KOPT-K1 (cell line): ENCODE measurements around the gene SLCO3A1.

Source experiments
- H3K27ac ChIP-seq: fragments of 200-600 bp; sonication (generic); 2 replicates; pipeline ENCODE4 v1.5.1; 2016; ENCODE audit warnings: antibody characterized with exemption, mild to moderate bottlenecking, low read depth, low read length; ENCODE audit not compliant: poor library complexity, severe bottlenecking
- H3K36me3 ChIP-seq: fragments of 200-600 bp; sonication (generic); 2 replicates; pipeline ENCODE4 v1.5.1; 2017; ENCODE audit warnings: antibody characterized with exemption, mild to moderate bottlenecking, low read length, moderate library complexity; ENCODE audit not compliant: insufficient read depth
- H3K9me3 ChIP-seq: fragments of 200-600 bp; sonication (generic); 2 replicates; pipeline ENCODE4 v1.5.1; 2017; ENCODE audit warnings: antibody characterized with exemption, low read length, mild to moderate bottlenecking; ENCODE audit not compliant: insufficient read depth, poor library complexity, severe bottlenecking

SLCO3A1 gene

DNA sequence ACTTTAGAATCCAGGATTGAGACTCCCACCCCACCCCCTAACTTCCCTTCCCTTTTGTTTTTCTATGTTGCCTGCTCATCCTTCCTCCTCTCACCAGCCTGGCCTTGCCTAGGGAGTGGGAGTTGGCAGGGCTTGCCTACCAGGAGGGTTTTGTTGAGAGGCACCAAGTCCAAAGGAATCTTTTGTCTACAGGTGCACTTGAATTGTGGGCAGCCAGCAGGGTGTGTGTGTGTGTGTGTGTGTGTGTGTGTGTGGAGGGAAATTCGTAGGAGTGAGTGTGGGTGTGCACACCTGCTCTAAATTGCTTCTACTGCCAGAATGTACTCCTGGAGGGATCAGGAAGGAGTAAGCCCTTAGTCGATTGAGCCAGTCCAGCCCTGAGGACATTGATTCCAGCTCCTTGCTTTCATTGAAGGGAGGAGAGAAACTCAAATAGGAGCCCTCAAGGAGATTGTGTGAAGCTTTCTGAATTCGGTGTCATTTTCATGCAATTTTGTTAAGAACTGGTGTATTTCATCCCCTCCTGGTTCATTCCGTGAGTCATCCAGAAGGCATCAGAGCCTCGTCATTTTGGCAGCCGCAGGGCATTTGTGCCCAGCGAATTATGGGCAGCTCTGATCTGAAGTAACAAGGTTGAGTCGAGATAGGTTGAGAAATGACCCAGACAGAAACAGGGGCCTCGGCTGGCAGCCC lies 112.1 kb downstream of the SLCO3A1 start:
- Histone ChIP-seq H3K36me3 (no peaks in the 10 kb centered on the region), H3K27ac (no peak overlapping the region), H3K9me3 (no peaks in the 10 kb centered on the region)

DNA sequence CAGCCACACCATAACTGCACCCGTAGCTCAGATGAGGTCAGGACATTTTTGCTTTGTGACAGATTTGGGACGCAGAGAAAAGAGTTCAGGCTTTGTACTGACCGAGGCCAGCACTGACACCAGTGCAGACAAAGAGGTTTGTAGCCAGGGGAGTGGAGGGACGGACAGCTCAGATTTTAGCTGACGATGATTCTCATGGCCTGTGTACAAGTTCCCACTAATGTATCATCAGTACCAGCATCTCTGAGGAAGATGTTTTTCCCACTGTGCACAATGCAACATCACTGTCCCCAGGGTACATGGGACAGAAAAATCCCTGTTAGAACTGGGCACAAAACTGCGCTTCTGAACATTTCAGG lies 112.7 kb downstream of the SLCO3A1 start:
- H3K27ac ChIP-seq: no peak overlapping the region
- H3K9me3 ChIP-seq: no peaks in the 10 kb centered on the region
- no peaks in the 10 kb centered on the region for H3K36me3 ChIP-seq

DNA sequence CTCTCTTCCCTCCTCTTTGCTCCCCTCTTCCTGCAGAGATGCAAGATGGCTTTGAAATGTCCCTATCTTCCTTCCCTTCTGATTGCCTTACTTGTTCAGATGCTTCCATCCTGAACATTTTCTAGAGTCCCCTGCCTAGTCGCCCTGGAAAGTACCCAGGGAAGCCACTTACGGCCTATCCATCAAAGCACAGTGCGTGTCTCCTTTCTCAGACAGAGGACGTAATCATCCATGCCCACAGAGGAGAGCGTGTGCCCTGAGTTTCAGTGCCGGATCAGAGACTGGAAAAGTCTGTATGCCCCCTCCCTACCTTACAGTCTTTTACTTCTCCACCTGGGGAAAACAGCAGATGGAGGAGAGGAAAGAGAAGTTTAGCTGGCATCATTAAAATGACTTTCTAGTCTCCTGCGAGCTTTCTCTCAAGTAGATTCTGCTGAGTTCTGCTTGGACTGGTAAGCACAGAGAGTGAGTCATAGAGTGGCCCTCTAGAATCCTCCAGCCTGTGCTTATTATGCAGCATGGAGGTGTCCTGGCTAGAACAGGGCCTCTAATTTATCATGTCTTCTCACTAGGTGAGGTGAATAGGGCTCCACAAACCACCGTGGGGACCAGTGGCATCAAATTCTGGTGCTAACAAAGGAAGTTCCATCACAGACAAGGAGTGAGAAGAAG lies 114.6 kb downstream of the SLCO3A1 start:
- Histone ChIP-seq H3K9me3 (no peaks in the 10 kb centered on the region), H3K36me3 (no peaks in the 10 kb centered on the region), H3K27ac (no peak overlapping the region)

GRCh38 chr15:91968610-91969009 lies 115.1 kb downstream of the SLCO3A1 start:
- H3K9me3 ChIP-seq: no peaks in the 10 kb centered on the region
- H3K36me3 ChIP-seq: no peaks in the 10 kb centered on the region
- H3K27ac ChIP-seq: no peak overlapping the region

DNA sequence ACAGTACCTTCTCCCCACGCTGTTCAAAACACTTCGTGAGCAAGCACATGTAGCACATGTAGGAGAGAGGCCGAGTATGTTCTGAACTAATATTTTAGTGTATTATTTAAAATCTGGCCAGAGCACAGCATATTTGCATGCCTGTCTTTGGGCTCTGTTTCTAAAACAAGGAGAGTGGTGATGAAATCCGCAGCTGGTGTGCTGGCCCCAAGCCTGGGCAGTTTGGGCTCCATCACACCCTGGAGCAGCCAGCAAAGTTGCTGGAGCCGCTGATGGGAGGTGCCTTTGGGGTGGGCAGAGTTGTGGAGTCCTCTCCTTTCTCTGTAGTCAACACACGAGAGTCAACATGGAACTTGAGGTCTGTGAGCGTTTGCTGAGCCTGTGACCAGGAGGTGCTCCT lies 116.6 kb downstream of the SLCO3A1 start:
- H3K9me3 ChIP-seq: no peaks in the 10 kb centered on the region
- no peak overlapping the region for H3K27ac ChIP-seq
- H3K36me3 ChIP-seq: no peaks in the 10 kb centered on the region

- H3K9me3 ChIP-seq: no peaks in the 10 kb centered on the region
- no peaks in the 10 kb centered on the region for H3K36me3 ChIP-seq
- no peak overlapping the region for H3K27ac ChIP-seq
These were observed 120.0 kb downstream of the SLCO3A1 start for GRCh38 chr15:91973481-91973880.

DNA sequence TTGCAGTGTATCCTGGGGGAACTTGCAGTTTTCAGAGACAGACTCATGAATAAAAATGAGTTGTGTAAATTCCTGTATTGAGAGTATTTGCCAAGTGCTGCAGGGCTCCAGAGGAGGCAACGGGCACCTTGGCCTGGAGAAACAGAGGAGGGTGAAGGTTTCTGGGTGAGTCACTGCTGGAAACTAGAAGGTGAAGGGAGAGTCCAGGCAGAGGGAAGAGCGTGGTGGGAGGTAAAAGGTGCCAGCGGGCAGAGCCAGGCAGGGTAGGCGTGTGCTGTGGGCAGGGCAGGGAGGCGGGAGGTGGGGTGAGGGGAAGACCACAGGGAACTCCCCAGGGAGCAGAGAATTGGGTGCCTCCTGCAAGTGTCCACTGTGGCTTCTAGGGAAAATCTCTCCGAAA lies 120.8 kb downstream of the SLCO3A1 start:
- H3K27ac ChIP-seq: no peak overlapping the region
- no peaks in the 10 kb centered on the region for H3K36me3 ChIP-seq
- no peaks in the 10 kb centered on the region for H3K9me3 ChIP-seq

DNA sequence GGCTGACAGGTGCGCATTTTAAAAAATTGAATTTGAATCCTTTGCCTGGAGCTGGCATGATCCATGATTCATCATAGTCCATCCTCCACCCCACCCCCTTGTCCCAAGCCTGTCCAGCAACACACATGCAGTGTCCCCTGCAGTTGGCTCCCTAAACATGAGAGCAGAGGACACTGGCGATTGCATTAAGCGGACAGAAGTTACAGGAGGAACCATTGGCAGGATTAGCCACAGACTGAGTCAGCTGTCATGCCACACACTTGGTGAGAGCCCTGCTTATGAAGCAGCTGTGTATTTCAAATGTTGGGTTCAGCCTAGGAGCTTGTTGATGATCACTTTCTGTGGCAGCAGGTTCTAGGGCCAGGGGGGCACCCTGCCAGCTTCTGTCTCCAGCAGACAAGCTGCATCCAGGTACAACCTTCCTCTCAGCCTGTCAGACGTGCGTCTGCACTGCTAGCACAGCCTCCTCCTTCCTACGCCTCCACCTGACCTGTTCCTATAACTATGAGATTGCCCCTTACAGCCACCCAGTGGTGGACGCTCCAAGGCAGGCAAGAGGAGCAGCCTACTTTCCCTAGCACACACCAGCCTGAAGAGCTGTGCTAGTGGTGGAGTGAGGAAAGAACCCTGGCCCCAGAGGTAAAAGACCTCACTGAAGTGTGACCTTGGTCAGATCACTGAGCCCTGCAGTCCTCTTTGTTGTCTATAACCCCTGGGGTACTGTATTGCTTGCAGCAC lies 121.9 kb downstream of the SLCO3A1 start:
- Histone ChIP-seq H3K36me3 (no peaks in the 10 kb centered on the region), H3K27ac (no peak overlapping the region), H3K9me3 (no peaks in the 10 kb centered on the region)

- no peak overlapping the region for H3K27ac ChIP-seq
- H3K9me3 ChIP-seq: no peaks in the 10 kb centered on the region
- no peaks in the 10 kb centered on the region for H3K36me3 ChIP-seq
These were observed 123.5 kb downstream of the SLCO3A1 start for GRCh38 chr15:91976966-91977365.

GRCh38 chr15:91980502-91981267 lies 127.2 kb downstream of the SLCO3A1 start:
- no peaks in the 10 kb centered on the region for H3K9me3 ChIP-seq
- no peaks in the 10 kb centered on the region for H3K36me3 ChIP-seq
- no peak overlapping the region for H3K27ac ChIP-seq

DNA sequence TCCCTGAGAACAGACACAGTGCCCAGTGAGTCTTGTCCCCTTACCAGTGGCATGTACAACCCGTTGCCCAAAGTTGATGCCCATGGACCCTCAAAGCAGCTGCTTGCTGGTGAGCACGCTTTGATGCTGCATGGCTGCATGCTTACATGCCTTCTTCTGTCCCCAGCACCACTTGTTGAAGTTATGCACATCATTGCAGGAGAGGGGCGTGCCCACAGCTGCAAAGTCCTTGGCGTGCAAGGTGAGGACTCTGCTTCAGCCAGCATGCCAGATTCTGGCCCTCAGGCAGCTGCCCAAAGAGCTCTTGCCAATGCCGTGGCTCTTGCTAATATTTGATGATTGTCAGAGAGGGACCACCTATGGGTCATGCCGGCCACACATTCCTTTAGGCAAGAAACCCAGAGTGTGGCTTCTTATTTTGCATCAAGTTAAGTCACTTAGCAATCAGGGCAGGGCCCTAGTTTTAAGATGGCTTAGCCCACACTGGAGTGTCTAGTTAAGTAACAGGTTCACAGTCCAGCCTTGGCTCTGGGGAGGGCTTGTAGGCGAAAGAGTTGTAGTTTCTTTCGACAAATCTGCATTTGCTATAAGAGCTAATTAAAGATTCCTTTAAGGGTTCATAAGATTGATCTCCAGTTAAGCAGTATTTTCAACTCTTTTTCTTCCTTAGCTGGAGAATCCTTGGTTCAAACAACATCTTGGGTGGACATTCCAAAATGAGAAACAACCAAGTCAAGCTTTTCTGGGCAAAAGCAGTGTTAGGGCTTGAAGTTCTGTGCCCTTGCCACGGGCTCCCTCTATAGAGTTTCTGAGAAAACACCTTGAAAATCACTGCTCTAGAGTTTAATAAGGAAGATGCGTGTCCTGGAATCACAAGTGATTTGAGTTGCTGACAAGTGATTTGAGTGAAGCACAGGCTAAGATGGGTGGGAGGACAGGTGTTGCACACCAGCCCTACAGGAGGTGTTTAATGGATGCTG lies 128.6 kb downstream of the SLCO3A1 start:
- Histone ChIP-seq H3K36me3 (no peaks in the 10 kb centered on the region), H3K27ac (no peak overlapping the region), H3K9me3 (no peaks in the 10 kb centered on the region)

DNA sequence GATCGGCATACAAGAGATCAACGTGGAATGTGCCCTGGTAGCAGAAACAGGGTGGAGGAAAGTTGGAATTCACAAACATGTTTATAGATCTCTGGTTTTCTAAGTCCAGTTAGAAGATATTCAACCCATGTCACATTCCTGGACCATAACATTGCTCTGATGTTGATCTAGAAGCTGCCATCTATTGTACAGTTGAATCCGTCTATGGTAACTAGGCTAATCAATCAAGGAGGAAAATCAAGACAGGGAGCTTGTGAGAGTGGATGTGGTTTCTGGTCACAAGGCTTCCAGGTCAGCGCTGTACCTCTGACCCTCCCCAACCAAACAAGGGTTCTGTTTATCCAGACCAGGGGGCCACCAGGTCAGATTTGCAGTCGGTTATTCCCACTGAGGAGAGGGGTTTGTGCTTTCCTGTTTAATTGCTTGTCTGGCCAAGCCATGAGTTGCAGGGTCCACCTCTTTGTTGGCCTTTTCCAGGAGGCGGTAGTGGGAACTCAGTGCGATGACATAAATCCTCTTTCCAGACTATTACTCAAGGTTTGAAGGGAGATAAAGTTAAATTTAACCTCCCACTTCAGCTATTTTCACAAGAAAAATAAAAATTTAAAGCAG lies 130.3 kb downstream of the SLCO3A1 start:
- no peaks in the 10 kb centered on the region for H3K36me3 ChIP-seq
- H3K27ac ChIP-seq: no peak overlapping the region
- no peaks in the 10 kb centered on the region for H3K9me3 ChIP-seq

- Histone ChIP-seq H3K36me3 (no peaks in the 10 kb centered on the region), H3K27ac (no peak overlapping the region), H3K9me3 (no peaks in the 10 kb centered on the region)
These were observed 131.8 kb downstream of the SLCO3A1 start for GRCh38 chr15:91985297-91985696.

DNA sequence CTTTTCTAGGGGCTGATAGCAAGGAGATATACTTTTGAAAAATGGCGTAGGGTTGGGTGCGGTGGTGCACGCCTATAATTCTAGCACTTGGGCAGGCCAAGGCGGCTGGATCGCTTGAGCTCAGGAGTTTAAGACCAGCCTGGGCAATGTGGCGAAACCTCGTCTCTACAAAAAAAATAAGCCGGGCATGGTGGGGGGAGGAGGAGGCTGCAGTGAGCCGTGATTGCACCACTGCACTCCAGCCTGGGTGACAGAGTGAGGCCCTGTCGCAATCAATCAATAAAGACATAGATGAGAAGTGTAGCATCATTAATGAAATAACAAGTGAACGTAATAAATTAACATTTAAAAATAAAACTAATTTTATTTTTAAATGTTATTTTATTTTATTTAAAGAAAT lies 134.6 kb downstream of the SLCO3A1 start:
- Histone ChIP-seq H3K36me3 (no peaks in the 10 kb centered on the region), H3K27ac (no peak overlapping the region), H3K9me3 (no peaks in the 10 kb centered on the region)
